ENCODE results near the gene BLNK. TPM values are rescaled to one million over a fixed set of nuclear protein-coding genes. Genes with fewer than 3 reads are reported as not detected.

Gene BLNK
- total and polyA plus RNA-seq, 9 donors = 0.65 to 6.0 (median 2.2) TPM

- no peak overlapping the region for H3K4me3 ChIP-seq
- 40 to 58% (median 54%) methylated on average over 6 of the region's 6 CpGs for WGBS, 3 donors
- H3K27me3 ChIP-seq = no peaks in the 10 kb centered on the region
- no peaks in the 10 kb centered on the region for H3K9me3 ChIP-seq
- intact Hi-C loops (cut with DNase I) = no loop called here
- no peaks in the 10 kb centered on the region for H3K36me3 ChIP-seq
- DNase-seq = no peak
- H3K27ac ChIP-seq = no peak overlapping the region
- TF ChIP-seq EP300 (IDR thresholded peaks at IDR 0.05) = no peak
- TF ChIP-seq CTCF (IDR thresholded peaks at IDR 0.05) = no peak
- H3K4me1 ChIP-seq (ENCODE audit: insufficient read depth) = no peaks in the 10 kb centered on the region
Observed at GRCh38 chr10:96255549-96256333, 15.6 kb downstream of the BLNK start.

GRCh38 chr10:96254976-96255375 is 16.4 kb downstream of the BLNK start:
- TF ChIP-seq CTCF (IDR thresholded peaks at IDR 0.05) (no peak), EP300 (IDR thresholded peaks at IDR 0.05) (no peak), POLR2A (IDR thresholded peaks at IDR 0.05) (no peak)
- intact Hi-C loops (cut with DNase I) = no loop called here
- 74 to 76% (median 75%) methylated on average over 5 of the region's 5 CpGs for WGBS, 3 donors
- Histone ChIP-seq H3K4me3 (no peak overlapping the region), H3K36me3 (no peaks in the 10 kb centered on the region), H3K27me3 (no peaks in the 10 kb centered on the region), H3K27ac (no peak overlapping the region), H3K4me1 (ENCODE audit: insufficient read depth) (no peaks in the 10 kb centered on the region), H3K9me3 (no peaks in the 10 kb centered on the region)
- DNase-seq = no peak

- no peak for TF ChIP-seq POLR2A (IDR thresholded peaks at IDR 0.05)
- TF ChIP-seq CTCF (IDR thresholded peaks at IDR 0.05) = no peak
- TF ChIP-seq EP300 (IDR thresholded peaks at IDR 0.05) = no peak
- no peaks in the 10 kb centered on the region for H3K36me3 ChIP-seq
- no peaks in the 10 kb centered on the region for H3K27me3 ChIP-seq
- H3K27ac ChIP-seq = no peak overlapping the region
- H3K9me3 ChIP-seq = no peaks in the 10 kb centered on the region
- H3K4me1 ChIP-seq (ENCODE audit: insufficient read depth) = no peaks in the 10 kb centered on the region
- 87 to 93% (median 89%) methylated on average over 5 of the region's 5 CpGs for WGBS, 3 donors
- DNase-seq = no peak
- intact Hi-C loops (cut with DNase I) = no loop called here
- H3K4me3 ChIP-seq = no peak overlapping the region
Observed at GRCh38 chr10:96252730-96253129, 18.6 kb downstream of the BLNK start.

GRCh38 chr10:96250349-96250748 is 21.0 kb downstream of the BLNK start:
- H3K4me1 ChIP-seq (ENCODE audit: insufficient read depth) = no peaks in the 10 kb centered on the region
- no peaks in the 10 kb centered on the region for H3K36me3 ChIP-seq
- DNase-seq = no peak
- no peaks in the 10 kb centered on the region for H3K27me3 ChIP-seq
- TF ChIP-seq EP300 (IDR thresholded peaks at IDR 0.05) (no peak), CTCF (IDR thresholded peaks at IDR 0.05) (no peak), POLR2A (IDR thresholded peaks at IDR 0.05) (no peak)
- no peak overlapping the region for H3K4me3 ChIP-seq
- intact Hi-C loops (cut with DNase I) = no loop called here
- H3K9me3 ChIP-seq = no peaks in the 10 kb centered on the region
- H3K27ac ChIP-seq = no peak overlapping the region
- WGBS, 3 donors = 54 to 57% (median 55%) methylated on average over 1 of the region's 1 CpG
